ENCODE data around the gene LAGE3. TPM values are rescaled to one million over a fixed set of nuclear protein-coding genes. Genes with fewer than 3 reads are reported as not detected.

Gene LAGE3
- total RNA-seq, 1 experiment from 2014 or later: 175 TPM

DNA sequence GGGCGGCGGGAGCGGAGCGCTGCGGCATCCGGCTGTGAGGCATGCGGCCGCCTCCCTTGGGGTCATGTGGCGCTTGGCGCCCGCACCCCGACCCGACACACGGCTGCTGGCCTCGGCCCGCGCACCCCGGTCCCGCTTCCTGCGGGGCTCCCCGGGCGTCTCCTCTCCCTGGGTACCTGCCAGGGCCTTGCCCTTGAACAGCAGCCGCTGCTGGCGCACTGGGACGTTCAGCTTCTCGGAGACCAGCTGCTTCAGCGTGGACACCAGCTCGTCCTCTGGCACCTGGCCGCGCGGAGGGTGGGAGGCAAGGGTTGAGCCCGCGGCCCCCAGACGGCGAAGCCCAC lies 6.9 kb upstream of the LAGE3 start:
- peaks cover 28% of the 10 kb centered on the region for H3K4me1 ChIP-seq (ENCODE audit: control insufficient read depth, insufficient read depth, low read length)
- H3K36me3 ChIP-seq (ENCODE audit: control insufficient read depth, insufficient read depth, low read length): no peaks in the 10 kb centered on the region
- TF ChIP-seq SIN3A (IDR thresholded peaks at IDR 0.05; ENCODE audit: borderline replicate concordance, insufficient read depth, low read depth, low read length) (no peak), TCF7L2 (IDR thresholded peaks at IDR 0.05; ENCODE audit: low read depth, low read length) (no peak), POLR2AphosphoS5 (IDR thresholded peaks at IDR 0.05; ENCODE audit: low read depth, low read length) (no peak)
- TF ChIP-seq, protein P1, sequence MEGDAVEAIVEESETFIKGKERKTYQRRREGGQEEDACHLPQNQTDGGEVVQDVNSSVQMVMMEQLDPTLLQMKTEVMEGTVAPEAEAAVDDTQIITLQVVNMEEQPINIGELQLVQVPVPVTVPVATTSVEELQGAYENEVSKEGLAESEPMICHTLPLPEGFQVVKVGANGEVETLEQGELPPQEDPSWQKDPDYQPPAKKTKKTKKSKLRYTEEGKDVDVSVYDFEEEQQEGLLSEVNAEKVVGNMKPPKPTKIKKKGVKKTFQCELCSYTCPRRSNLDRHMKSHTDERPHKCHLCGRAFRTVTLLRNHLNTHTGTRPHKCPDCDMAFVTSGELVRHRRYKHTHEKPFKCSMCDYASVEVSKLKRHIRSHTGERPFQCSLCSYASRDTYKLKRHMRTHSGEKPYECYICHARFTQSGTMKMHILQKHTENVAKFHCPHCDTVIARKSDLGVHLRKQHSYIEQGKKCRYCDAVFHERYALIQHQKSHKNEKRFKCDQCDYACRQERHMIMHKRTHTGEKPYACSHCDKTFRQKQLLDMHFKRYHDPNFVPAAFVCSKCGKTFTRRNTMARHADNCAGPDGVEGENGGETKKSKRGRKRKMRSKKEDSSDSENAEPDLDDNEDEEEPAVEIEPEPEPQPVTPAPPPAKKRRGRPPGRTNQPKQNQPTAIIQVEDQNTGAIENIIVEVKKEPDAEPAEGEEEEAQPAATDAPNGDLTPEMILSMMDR (IDR thresholded peaks at IDR 0.05): no peak
- TF ChIP-seq, protein P2, sequence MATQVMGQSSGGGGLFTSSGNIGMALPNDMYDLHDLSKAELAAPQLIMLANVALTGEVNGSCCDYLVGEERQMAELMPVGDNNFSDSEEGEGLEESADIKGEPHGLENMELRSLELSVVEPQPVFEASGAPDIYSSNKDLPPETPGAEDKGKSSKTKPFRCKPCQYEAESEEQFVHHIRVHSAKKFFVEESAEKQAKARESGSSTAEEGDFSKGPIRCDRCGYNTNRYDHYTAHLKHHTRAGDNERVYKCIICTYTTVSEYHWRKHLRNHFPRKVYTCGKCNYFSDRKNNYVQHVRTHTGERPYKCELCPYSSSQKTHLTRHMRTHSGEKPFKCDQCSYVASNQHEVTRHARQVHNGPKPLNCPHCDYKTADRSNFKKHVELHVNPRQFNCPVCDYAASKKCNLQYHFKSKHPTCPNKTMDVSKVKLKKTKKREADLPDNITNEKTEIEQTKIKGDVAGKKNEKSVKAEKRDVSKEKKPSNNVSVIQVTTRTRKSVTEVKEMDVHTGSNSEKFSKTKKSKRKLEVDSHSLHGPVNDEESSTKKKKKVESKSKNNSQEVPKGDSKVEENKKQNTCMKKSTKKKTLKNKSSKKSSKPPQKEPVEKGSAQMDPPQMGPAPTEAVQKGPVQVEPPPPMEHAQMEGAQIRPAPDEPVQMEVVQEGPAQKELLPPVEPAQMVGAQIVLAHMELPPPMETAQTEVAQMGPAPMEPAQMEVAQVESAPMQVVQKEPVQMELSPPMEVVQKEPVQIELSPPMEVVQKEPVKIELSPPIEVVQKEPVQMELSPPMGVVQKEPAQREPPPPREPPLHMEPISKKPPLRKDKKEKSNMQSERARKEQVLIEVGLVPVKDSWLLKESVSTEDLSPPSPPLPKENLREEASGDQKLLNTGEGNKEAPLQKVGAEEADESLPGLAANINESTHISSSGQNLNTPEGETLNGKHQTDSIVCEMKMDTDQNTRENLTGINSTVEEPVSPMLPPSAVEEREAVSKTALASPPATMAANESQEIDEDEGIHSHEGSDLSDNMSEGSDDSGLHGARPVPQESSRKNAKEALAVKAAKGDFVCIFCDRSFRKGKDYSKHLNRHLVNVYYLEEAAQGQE (IDR thresholded peaks at IDR 0.05; ENCODE audit: insufficient read depth in 1 of 2, low read depth in 2 of 2, low read length in 1 of 2): no peak
- H3K4me3 ChIP-seq (ENCODE audit: low read depth in 2 of 2, low read length in 2 of 2): peak overlapping the region; percentile 63 to 71
- DNase-seq (ENCODE audit: low read depth, low spot score) (no peak), ATAC-seq (peak; percentile 0; the same call in 1 of the 2 replicates)
- no peaks in the 10 kb centered on the region for H3K27me3 ChIP-seq (ENCODE audit: control insufficient read depth, insufficient read depth, low read length)
- no peaks in the 10 kb centered on the region for H3K9me3 ChIP-seq (ENCODE audit: control insufficient read depth, insufficient read depth, low read depth, low read length)
- in situ Hi-C loops (cut with HindIII; ENCODE audit: low pct_unique_long_range_greater_than_20kb, low sequenced_read_pairs): no loop called here
- ChIA-PET POLR2A (no interaction called here), CTCF (no interaction called here)
- peak overlapping the region; percentile 78 for H3K27ac ChIP-seq (ENCODE audit: low read length)
- BruUV-seq (replicated peaks): no TSS peak
- intact Hi-C loops (cut with micrococcal nuclease; ENCODE audit: unreplicated experiment): no loop called here

DNA sequence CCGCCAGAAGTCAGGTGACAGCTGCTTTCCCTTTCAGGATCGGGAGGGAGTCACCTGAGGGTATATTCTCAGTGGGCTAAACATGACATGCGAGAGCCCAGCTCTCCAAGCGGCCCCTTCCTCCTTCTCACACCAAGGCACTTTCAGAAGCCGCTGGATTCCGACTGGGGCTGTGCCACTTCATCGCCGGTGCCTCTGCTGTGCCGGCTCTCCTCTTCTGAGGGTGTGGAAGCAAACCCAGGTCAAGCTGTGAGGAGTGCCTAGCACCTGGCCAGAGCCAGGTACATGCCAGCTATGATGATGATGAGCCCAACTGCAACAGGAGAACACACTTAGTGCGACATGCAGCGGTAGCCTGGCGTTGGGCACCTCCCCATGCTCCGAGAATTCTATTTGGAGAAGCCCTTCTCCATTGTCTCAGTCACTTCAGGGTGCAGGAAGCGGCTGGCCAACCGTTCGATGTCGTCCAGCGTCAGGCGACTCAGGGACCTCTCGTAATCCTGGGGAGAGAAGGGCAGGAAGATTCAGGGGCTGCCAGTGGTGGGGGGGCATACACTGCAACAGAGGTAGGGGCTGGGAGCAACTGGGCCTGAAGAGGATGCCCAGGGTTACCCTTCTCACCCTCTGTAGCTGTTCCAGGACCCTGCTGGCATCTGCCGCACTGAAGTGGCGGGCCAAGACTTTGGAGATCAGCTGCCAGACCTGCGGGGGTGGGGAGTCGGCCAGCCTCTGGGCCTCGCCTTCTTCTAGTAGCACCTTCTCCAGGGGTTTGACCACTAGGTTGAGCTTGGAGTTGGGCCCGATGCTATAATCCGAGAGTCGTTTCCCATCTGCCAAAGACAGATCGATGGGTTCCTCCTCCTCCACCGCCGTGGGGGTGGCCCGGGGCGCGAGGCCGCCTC lies 6.3 kb upstream of the LAGE3 start:
- BruUV-seq (replicated peaks): no TSS peak
- no peak for DNase-seq (ENCODE audit: low read depth, low spot score)
- peak overlapping the region; percentile 78 for H3K27ac ChIP-seq (ENCODE audit: low read length)

More for the DNA sequence above, 6.3 kb upstream of the LAGE3 start:
- in situ Hi-C loops (cut with HindIII; ENCODE audit: low pct_unique_long_range_greater_than_20kb, low sequenced_read_pairs): no loop called here
- Histone ChIP-seq H3K9me3 (ENCODE audit: control insufficient read depth, insufficient read depth, low read depth, low read length) (no peaks in the 10 kb centered on the region), H3K4me3 (ENCODE audit: low read depth in 2 of 2, low read length in 2 of 2) (peak overlapping the region; percentile 63 to 71), H3K27me3 (ENCODE audit: control insufficient read depth, insufficient read depth, low read length) (no peaks in the 10 kb centered on the region), H3K4me1 (ENCODE audit: control insufficient read depth, insufficient read depth, low read length) (peaks cover 28% of the 10 kb centered on the region), H3K36me3 (ENCODE audit: control insufficient read depth, insufficient read depth, low read length) (no peaks in the 10 kb centered on the region)
- CTCF ChIA-PET: no interaction called here
- intact Hi-C loops (cut with micrococcal nuclease; ENCODE audit: unreplicated experiment): no loop called here
- ATAC-seq: no peak
- POLR2A ChIA-PET: no interaction called here
- TF ChIP-seq TCF7L2 (IDR thresholded peaks at IDR 0.05; ENCODE audit: low read depth, low read length): no peak
